ENCODE measurements around the gene CHST8. TPM values are rescaled to one million over a fixed set of nuclear protein-coding genes. Genes with fewer than 3 reads are reported as not detected.

The CHST8 gene
- polyA plus RNA-seq, 3 donors = not detected

- Mint-ChIP-seq H3K4me1 (no peaks in the 10 kb centered on the region), H3K27me3 (ENCODE audit: low read depth in 3 of 3) (peaks cover 6 to 8% (median 7%) of the 10 kb centered on the region in 3 donors), H3K27ac (no peak overlapping the region), H3K36me3 (no peaks in the 10 kb centered on the region), H3K4me3 (no peak overlapping the region), H3K9me3 (peaks cover 4 to 11% (median 8%) of the 10 kb centered on the region in 7 donors)
- Histone ChIP-seq H3K79me2 (ENCODE audit: insufficient read depth, low read length) (no peaks in the 10 kb centered on the region), H3K27me3 (ENCODE audit: control insufficient read depth in 2 of 2, insufficient read depth in 2 of 2, low read length in 2 of 2) (no peaks in the 10 kb centered on the region), H3K9ac (ENCODE audit: insufficient read depth, low read length, poor library complexity, severe bottlenecking) (no peak overlapping the region), H2AFZ (ENCODE audit: insufficient read depth, low read depth, low read length, poor library complexity, severe bottlenecking) (no peak overlapping the region), H3K4me3 (replicated peaks in 1 of 3; ENCODE audit: low read depth in 2 of 3, low read length in 3 of 3) (no peak overlapping the region), H4K20me1 (ENCODE audit: insufficient read depth, low read length) (no peaks in the 10 kb centered on the region), H3K9me3 (replicated peaks in 1 of 2; ENCODE audit: control insufficient read depth in 1 of 2, insufficient read depth in 1 of 2, low read length in 2 of 2) (peaks cover 7 to 10% of the 10 kb centered on the region in 2 donors), H3K27ac (ENCODE audit: low read depth in 1 of 2, low read length in 2 of 2) (no peak overlapping the region), H3K4me2 (replicated peaks; ENCODE audit: extremely low read depth, low read length, poor library complexity, severe bottlenecking) (no peak overlapping the region), H3K36me3 (replicated peaks in 1 of 2; ENCODE audit: control insufficient read depth in 1 of 2, insufficient read depth in 2 of 2, low read length in 2 of 2) (no peaks in the 10 kb centered on the region), H3K4me1 (ENCODE audit: control insufficient read depth in 1 of 2, insufficient read depth in 2 of 2, low read length in 2 of 2) (no peaks in the 10 kb centered on the region)
- no peak for TF ChIP-seq CTCF (IDR thresholded peaks at IDR 0.05)
- no peak for DNase-seq
- 75% methylated on average over 3 of the region's 4 CpGs for WGBS (ENCODE audit: insufficient coverage)
- intact Hi-C loops (cut with micrococcal nuclease) = no loop called here
These were observed 38.8 kb upstream of the CHST8 start for GRCh38 chr19:33582914-33583313.

GRCh38 chr19:33587150-33587549 lies 34.6 kb upstream of the CHST8 start:
- Histone ChIP-seq H3K4me2 (replicated peaks; ENCODE audit: extremely low read depth, low read length, poor library complexity, severe bottlenecking) (no peak overlapping the region), H3K36me3 (replicated peaks in 1 of 2; ENCODE audit: control insufficient read depth in 1 of 2, insufficient read depth in 2 of 2, low read length in 2 of 2) (no peaks in the 10 kb centered on the region), H3K27me3 (ENCODE audit: control insufficient read depth in 2 of 2, insufficient read depth in 2 of 2, low read length in 2 of 2) (no peaks in the 10 kb centered on the region), H3K4me1 (ENCODE audit: control insufficient read depth in 1 of 2, insufficient read depth in 2 of 2, low read length in 2 of 2) (no peaks in the 10 kb centered on the region), H3K79me2 (ENCODE audit: insufficient read depth, low read length) (no peaks in the 10 kb centered on the region), H4K20me1 (ENCODE audit: insufficient read depth, low read length) (no peaks in the 10 kb centered on the region), H2AFZ (ENCODE audit: insufficient read depth, low read depth, low read length, poor library complexity, severe bottlenecking) (no peak overlapping the region), H3K4me3 (replicated peaks in 1 of 3; ENCODE audit: low read depth in 2 of 3, low read length in 3 of 3) (no peak overlapping the region), H3K9ac (ENCODE audit: insufficient read depth, low read length, poor library complexity, severe bottlenecking) (no peak overlapping the region), H3K9me3 (replicated peaks in 1 of 2; ENCODE audit: control insufficient read depth in 1 of 2, insufficient read depth in 1 of 2, low read length in 2 of 2) (peaks cover 7 to 10% of the 10 kb centered on the region in 2 donors), H3K27ac (ENCODE audit: low read depth in 1 of 2, low read length in 2 of 2) (no peak overlapping the region)
- TF ChIP-seq CTCF (IDR thresholded peaks at IDR 0.05) = no peak
- intact Hi-C loops (cut with micrococcal nuclease) = no loop called here
- Mint-ChIP-seq H3K9me3 (peaks cover 4 to 14% (median 11%) of the 10 kb centered on the region in 7 donors), H3K4me1 (no peaks in the 10 kb centered on the region), H3K27ac (no peak overlapping the region), H3K4me3 (no peak overlapping the region), H3K27me3 (ENCODE audit: low read depth in 3 of 3) (peaks cover 1 to 7% (median 2%) of the 10 kb centered on the region in 3 donors), H3K36me3 (no peaks in the 10 kb centered on the region)
- DNase-seq = no peak
- 100% methylated on average over 1 of the region's 2 CpGs for WGBS (ENCODE audit: insufficient coverage)

Data from CD14-positive monocyte (primary cell).